DOHH2 (cell line): ENCODE results near the gene ALK.

ENCODE experiments used
- EZH2phosphoT487 ChIP-seq: fragments of 200-600 bp; sonication (generic); IDR thresholded peaks from 2 replicates; pipeline ENCODE4 v1.6.1; 2017; ENCODE audit warnings: borderline replicate concordance, mild to moderate bottlenecking, antibody characterized with exemption, low read length, moderate library complexity, mixed read lengths
- TF ChIP-seq, protein P1 (sequence below): fragments of 200-600 bp; sonication (generic); IDR thresholded peaks from one replicate; pipeline ENCODE4 v1.5.1; 2014; ENCODE audit warnings: antibody characterized with exemption, mild to moderate bottlenecking, low read depth, low read length; ENCODE audit not compliant: poor library complexity, severe bottlenecking

DNA sequence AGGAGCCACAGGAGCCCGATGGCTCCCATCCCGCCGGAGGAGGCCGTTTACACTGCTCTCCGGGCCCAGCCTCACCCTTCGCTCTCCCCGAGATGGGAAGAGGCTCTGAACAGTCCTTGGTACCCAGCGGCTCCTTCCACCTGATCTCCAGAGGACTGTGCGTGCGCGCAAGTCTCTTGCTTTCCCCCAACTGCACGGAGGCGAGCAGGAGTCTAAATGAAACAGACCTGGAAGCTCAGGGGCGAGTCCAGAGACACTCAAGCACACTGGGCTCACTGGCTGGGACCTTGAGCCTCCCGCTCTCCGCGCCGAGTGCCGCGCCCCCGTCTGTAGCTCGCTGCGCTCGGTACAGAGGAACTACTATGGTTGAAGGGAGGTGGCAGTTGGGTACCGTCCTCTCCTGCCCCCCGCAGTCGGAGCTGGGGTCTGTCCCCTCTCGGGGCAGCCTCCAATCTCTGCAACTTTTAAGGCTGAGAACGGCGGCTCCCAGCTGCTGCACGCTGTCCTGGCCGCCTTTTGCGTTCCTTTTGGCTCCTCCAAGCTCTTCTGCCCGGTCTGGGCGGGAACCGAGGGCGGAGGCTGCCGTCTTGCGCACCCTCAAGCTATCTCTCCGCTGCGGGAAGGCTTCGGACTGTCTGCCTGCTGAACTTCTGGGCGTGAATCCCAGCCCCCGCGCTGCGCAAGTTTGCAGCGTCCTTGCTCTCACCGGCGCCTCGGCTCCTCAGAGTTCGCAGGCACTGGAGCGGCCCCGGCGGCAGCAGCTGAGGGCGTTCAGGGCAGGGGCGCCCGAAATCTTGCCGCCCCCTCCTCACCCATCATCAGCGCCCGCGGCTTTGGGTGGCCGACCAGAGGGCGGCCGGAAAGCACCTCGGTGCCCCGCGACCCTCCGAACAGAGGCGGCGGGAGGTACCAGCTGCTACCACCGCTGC is 491 bp downstream of the ALK start:
- TF ChIP-seq, protein P1, sequence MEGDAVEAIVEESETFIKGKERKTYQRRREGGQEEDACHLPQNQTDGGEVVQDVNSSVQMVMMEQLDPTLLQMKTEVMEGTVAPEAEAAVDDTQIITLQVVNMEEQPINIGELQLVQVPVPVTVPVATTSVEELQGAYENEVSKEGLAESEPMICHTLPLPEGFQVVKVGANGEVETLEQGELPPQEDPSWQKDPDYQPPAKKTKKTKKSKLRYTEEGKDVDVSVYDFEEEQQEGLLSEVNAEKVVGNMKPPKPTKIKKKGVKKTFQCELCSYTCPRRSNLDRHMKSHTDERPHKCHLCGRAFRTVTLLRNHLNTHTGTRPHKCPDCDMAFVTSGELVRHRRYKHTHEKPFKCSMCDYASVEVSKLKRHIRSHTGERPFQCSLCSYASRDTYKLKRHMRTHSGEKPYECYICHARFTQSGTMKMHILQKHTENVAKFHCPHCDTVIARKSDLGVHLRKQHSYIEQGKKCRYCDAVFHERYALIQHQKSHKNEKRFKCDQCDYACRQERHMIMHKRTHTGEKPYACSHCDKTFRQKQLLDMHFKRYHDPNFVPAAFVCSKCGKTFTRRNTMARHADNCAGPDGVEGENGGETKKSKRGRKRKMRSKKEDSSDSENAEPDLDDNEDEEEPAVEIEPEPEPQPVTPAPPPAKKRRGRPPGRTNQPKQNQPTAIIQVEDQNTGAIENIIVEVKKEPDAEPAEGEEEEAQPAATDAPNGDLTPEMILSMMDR, result no peak
- TF ChIP-seq EZH2phosphoT487, result no peak
